ENCODE results near the gene PDHX.
A peak's percentile ranks its signal among the peaks of the same experiment; 100 is the strongest.
"Not testable (repeated sequence)": the region's sequence is repeated elsewhere in the genome, so short reads cannot be mapped to it uniquely, and the experiment has no call there.

The PDHX gene

DNA sequence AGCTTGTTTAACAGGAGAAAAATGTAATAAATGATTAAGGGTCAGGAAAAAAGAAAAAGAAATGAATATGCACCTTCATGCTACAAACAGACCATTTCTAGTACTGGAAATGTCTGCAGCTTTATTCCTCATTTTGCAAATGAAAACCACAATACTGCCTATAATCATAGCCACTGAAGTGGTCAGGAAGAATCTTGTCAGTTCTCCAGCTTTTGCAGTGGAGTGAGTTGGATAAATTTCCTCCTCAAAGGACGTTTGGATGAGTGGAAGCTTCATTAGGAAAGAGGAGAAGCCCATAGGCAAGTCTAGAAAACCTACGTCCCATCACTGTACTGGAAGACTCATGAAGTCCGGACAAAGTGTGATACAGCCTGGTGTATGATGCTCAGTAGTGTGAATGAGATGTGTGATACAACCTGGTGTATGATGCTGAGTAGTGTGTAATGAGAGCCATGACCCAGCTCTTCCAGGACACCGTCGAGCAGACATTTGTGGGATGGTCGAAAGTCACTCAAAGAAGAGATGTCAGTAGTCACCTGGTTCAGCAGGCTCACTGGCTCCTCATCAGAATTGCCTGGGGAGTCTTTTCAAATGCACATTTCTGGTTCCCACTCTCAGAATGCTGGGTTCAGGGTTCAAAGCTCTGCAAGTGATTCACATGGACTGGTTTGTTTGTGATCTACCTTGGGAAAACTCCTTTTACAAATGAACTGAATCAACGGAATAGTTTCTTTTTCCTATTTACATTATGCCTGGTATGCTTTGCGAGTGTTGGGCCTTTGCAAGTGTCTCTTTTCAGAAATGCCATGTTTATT is 101.3 kb downstream of the PDHX start:
- no peak for DNase-seq (ENCODE audit: low spot score)

DNA sequence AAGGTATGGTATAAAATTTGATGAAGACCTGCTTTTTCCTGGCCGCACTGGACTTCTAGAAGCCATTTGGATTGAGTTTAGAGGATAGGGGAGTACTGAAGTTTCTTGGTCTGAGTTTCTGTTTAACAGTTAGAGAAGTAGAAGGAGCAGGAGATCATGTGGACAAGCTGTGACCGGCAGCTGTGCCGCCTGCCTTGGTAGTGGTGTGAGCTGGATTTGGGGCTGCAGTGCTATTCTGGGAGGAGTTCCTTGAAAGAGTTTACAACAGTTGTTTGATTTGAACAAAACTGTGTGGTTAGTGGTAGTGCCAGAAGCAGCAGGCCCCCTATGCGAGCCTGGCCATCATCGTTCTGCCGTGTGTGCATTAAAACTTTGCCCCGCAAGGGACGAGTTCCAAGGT is 105.2 kb downstream of the PDHX start:
- no peak for DNase-seq (ENCODE audit: low spot score)

DNA sequence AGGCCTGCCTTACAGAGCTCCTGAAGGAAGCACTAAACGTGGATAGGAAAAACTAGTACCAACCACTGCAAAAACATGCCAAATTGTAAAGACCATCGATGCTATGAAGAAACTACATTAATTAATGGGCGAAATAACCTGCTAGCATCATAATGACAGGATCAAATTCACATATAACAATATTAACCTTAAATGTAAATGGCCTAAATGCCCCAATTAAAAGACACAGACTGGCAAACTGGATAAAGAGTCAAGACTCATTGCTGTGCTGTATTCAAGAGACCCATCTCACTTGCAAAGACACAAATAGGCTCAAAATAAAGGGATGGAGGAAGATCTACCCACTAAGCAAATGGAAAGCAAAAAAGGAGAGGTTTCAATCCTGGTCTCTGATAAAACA is 107.5 kb downstream of the PDHX start:
- not testable (repeated sequence) for DNase-seq (ENCODE audit: low spot score)

DNA sequence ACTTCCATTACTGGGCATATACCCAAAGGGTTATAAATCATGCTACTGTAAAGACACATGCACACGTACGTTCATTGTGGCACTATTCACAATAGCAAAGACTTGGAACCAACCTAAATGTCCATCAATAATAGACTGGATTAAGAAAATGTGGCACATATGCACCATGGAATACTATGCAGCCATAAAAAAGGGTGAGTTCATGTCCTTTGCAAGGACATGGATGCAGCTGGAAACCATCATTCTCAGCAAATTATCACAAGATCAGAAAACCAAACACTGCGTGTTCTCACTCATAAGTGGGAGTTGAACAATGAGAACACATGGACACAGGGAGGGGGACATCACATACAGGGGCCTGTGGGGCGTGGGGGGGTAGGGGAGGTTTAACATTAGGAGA is 111.6 kb downstream of the PDHX start:
- DNase-seq (ENCODE audit: low spot score) = not testable (repeated sequence)

DNA sequence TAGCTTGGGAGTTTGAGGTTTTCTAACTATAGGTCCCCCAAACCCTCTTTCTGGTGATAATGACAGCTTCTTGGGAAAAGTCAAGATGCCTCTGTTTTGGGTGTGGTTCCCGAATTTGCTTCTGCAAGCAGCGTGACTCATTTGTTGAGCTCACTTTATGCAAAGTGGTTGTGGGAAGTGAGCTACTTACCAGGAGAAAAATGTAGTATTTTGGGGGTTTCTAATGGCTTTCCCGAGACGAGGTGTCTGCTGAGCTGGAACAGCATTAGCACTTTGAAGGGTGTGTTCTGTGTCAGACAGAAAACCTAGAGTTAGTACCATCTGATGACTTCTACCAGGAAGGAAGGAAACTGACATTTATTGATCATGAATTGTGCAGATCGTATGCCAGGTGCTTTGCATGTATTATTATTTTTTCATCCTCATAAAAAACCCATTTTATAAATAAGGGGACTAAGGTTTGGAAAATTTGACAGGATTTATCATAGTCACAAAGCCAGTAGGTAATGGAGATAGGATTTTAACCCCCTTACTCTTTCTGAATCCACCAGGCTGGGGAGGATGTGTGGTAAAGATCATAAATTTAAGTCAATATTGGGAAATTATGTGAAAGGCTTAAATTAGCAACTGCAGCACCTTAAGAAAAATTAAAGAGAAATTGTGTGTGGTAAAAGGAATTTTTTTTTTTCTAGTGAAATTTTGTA is 113.7 kb downstream of the PDHX start:
- peak; percentile 88 for DNase-seq (ENCODE audit: low spot score)

DNA sequence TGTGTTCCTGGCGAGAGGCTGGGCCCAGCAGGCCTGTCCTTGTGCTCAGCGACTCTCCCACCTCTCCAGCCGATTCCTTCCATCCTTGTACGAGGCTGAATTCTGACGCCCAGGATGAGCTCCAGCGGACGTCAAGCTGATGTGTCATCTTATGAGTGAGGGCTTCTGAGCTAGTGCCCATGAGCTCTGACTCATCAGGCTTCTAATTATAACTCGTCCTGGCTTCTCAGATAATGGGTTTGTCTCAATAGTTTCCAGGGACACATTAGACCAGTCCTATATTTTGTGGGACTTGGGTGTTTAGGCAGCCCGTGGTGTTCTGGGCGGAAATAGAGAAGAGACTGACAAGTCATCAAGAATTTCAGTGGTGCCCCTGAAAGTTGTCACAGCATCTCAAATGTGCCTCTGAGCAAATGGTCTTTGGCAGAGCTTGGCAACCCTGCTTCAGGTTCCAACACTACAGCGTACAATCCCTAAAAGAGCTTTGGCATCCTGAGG is 114.3 kb downstream of the PDHX start:
- peak; percentile 71 for DNase-seq (ENCODE audit: low spot score)

DNA sequence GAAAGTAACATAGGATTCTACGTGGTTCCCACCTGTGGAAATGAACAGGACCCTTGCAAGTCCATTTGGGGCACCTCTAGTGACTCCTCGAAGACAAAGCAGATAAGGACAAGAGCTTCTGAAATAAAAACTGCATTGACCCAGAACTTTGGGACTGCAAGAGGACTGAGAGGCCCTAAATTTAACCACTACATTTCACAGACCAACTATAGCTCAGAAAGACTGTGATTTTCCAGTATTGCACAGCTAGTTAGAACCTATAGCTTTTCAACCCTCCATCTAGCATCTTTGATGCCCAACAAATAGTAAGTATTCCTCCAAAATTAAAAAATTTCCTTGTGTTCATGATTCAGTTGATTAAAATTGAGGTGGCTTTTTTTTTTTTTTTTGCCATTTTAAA is 114.9 kb downstream of the PDHX start:
- DNase-seq (ENCODE audit: low spot score) = no peak

DNA sequence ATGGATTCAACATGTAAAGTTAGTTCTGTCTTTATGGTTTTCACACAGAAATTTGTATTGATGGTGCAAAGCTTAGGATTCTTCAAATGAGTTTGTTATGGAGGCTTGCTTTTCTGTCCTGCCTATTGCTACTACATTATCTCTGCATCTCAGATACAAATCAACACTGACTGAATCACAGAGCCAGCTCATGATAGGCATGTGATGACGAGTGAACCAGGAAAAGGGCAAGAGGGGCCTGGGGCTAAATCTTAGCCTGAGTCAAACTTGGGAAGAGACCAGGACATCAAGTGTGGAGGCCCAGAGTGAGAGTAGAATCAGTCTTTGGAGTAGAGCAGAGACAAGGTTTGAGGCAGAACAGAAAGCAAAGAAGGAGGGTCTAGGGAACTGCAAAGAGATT is 115.4 kb downstream of the PDHX start:
- DNase-seq (ENCODE audit: low spot score) = no peak

DNA sequence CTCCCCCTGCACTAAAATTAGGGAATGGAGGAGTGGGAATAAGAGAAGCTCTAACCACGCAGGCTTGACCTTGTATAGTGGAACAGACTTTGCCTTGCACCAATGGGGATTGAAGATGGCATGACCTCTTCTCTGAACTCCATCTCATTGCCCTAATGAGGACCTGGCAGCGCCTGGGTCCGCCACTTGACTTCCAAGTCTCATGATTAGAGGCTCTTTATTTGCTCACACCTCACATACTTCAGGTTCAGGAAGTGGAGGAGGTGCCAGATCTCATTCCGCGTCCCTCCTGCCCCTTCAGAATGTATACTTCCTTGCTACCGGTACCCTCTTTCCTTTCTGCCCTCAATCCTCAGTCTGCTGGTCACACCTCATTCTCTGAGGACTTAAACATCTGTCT is 116.6 kb downstream of the PDHX start:
- no peak for DNase-seq (ENCODE audit: low spot score)

DNA sequence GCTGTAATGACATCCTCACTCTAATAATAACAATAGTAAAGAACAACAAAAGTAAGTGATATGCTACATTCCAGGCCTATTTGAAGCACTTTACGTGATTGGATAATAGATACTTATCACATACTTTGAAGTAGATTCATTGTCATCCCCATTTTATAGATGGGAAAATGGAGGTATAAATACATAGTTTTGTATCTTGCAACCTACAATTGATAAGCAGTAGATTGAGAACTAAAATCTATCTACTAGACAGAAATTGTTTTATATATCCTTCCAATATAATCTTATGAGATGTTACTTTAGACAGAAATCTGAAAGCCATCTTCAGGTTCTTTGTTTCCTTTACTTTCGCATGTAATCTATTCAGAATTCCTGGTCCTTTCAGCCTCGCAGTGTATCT is 118.0 kb downstream of the PDHX start:
- DNase-seq (ENCODE audit: low spot score) = no peak

DNA sequence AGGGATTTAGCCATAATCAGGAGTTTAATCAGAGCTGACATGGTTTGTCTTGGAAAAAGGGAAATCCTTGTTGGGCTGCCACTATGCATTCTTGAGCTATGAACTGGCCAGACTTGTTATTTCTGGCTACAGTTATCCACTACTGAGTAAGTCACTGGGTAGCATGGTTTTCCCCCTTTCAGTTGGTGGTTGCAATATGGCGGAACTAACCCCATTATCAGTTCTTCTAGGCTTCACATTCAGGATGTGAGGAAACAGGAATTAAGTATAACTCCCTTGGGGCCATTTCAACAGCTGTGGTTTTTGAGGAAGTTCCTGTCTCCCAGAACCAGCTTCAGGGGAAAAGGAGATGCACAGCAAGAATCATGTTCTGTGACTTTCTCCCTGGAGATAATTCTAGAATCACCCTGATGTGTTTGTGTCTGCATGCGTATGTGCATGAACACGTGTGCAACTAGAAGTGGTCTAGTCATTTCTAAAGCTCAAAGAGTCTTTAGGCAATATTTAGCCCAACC is 119.5 kb downstream of the PDHX start:
- no peak for DNase-seq (ENCODE audit: low spot score)

DNA sequence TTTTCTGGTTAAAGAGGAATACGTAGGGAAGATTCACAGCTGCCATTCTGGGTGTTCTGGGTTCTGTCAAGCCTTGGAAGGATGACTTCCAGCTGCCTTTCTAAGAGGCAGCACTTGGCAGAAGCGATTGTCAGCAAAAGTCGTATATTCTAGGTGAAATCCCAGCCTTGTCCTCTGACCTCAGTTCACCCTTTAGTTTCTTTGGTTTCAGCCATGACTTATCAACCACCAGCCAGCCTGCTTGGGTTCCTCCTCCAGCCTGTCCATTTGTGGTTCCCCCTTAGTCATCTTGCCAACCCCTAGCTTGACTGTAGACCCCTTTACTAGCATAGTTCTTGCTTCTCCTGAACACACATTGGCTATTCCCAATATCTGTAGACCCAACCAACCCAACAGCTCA is 120.2 kb downstream of the PDHX start:
- DNase-seq (ENCODE audit: low spot score) = no peak

DNA sequence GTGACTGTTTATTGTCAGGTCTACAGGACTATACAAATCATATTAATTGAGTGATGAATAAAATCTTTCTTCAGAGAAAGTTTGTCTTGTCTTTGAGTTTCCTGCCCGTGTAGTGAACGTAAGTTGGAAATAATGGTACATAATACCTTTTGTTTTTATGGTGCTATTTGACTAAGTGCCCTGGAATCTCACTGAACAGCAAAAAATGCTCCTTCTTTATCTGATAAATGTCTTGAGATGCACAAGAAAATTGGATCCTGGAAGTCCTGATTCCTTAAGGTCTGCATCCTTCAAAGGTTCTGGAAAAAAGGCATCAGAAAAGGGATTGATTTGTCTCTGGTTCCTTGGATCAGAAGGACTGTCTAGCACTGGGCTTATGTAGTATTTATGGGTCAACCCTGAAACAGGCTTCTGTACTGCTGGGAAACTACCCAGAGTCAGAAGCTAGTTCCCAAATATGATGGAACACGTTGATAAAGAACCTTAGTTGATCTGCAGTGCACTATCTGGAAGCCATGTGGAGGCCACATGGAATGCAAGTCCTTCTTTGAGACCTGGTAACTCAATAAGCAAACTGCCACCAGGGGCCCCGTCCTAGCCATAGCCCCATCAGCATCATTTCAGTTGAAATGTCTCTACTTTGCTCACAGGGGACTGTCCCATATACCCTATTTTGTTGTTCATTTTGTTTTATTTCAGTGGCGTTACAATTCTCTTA is 122.0 kb downstream of the PDHX start:
- no peak for DNase-seq (ENCODE audit: low spot score)

DNA sequence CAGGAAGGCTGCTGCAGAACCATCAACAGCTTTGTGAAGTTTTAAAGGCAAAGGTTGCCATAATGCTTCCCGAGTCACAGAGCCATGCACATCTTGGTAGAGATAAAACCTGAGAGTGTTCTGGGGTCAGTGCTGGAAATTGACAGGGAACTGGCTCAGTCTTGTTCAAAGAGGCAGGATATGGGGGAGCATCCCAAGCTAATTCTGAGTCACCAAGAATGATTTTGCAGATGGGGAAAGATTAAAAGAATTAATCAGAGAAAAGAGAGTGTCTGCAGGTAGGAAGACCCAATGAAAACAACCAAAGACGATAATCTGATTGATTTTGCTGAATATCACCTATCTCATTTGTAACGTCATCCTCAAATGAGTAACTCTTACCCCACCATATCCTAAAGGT is 122.7 kb downstream of the PDHX start:
- no peak for DNase-seq (ENCODE audit: low spot score)

DNA sequence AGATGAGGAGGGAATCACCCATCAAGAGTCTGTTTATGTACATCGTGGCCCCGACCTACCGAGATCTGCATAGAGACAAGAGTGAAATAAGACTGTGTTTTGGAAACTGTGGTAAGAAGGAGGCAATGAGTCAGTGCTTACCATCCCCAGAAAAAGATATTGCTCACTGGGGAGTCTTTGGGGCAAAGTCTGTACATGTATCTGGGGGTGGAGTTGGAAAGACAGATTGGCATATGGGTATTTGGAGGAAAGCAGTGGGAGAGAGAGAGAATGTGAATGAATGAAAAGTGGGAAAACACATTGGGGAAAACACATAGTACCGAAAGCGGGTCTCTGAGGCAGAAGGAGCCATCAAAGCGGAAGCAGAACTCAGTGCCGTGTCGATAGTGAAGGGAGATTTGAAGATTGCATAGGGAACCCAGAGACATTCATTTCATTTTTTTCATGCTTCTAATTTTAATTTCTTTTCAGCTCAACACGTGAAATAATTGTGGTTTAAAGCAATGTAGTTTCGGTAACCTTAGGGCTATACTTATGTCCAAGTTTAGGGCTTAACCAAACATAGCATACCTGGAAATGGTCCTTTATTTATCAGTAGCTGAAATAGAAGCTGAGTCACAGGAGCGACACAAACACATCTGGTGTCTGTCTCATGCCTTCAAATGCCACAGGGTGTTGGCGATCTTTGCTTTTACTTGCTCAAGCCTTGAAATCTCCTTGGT is 124.0 kb downstream of the PDHX start:
- peak; percentile 93 for DNase-seq (ENCODE audit: low spot score)

DNA sequence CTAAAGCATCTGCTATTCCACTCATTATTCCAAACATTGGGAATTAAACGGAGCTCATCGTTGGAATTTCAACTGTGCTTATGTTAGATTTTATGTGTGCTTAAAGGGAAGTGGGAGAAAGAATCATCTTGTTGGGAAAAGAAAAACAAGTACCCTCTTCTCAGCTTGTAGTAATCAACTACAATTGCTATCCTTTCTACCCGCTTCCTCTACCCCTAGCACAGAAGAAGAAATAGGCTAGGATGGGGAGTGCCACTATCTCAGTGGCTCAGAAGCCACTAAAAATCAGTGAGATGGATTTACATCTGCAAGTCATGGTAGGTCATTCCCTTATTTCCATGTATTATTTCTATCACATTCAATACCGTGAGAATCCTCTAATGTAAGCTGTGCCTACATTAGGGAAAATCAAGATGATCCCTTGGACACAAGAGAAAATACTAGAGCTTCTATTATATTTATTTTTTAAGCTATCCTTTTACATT is 124.7 kb downstream of the PDHX start:
- DNase-seq (ENCODE audit: low spot score) = no peak

DNA sequence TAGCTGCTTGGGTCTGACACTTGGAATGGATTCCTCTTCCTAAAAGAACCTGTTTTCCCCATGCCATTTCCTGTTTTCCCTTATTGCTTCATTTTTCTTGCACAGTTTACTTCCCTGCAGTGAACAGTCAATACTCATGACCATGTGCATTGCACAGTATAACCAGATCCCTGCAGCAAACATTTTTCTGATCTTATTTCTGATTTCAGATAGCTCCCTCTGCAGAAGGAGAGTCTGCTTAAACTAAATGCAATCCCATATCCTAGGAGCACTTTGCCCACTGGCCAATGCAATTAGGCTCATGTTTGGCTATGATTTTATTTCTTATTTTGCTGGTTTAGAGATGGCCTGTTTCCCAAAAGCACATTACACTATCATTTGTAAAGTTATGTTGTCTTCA is 125.8 kb downstream of the PDHX start:
- DNase-seq (ENCODE audit: low spot score) = no peak

DNA sequence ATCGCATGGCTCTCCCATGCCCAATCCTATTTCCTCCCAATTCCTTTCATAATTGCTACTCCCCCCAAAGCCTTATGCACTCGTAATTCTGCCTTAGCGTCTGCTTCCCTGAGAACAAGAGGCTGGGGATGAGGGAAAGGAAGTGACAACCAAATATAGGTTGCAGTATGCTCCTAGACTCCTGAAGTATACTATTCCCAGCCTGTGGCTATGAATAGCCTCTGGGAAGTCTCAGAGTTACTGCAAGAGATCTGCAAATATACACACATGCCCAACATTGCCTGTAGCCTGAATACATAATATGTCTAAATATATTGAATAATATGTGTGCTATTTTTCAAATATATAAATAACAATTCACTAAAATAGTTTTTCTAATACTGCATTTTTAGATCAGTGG is 126.5 kb downstream of the PDHX start:
- DNase-seq (ENCODE audit: low spot score) = no peak

DNA sequence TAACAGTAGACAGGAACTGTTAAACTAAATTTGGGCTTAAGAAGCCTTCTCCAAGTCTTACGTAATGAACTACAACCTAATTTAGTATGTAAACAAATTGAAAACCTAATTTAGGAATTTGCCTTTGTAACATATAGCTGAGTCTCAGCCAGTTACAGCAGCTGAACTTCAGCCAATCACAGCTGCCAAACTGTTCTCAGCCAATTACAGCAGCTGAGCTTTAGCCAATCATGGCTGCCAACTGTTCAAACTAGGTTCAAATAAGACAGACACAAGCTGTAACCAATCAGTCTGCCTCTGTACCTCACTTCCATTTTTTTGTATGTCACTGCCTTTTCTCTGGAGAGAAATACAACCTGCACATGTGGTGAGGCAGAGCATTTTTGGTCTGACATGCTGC is 127.5 kb downstream of the PDHX start:
- no peak for DNase-seq (ENCODE audit: low spot score)

DNA sequence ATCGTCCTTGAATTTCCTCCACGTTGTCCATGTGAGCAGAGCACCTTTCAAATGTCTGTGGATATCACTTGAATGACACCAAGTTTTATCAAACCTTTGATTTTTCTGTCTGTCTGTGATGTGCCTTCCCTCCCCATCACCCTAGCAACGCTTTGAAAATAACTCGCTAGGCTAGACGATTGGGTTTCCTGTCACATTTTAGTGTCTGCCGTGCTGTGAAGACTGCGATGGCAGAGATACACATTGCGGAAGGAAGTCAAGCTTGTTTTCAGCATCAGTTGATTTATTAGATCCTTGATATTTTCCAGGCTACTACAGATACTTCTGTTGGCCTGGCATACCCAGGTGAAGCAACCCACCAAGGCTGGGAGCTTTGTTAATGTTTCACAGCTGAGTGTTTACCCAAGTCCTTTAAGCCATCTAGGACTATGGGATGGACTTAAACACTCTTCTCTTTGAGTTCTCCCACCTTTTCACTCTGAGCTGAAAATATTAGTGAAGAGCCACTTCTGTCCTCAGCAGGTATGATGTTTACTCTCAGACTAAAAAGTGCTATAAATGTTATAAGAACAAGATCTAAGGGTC is 128.9 kb downstream of the PDHX start:
- DNase-seq (ENCODE audit: low spot score) = peak; percentile 96

All from CD4-positive, alpha-beta T cell treated with Interleukin-2 at 100 ng/mL for 4 hours (primary cell).